CD4-positive, alpha-beta T cell treated with Interleukin-6 at 100 ng/mL for 8 hours (primary cell): ENCODE results near the gene SHMT1.
A peak's percentile ranks its signal among the peaks of the same experiment; 100 is the strongest.
"Not testable (repeated sequence)": the region's sequence is repeated elsewhere in the genome, so short reads cannot be mapped to it uniquely, and the experiment has no call there.

Source experiments
- DNase-seq: peaks from one replicate; pipeline ENCODE4 v3.0.0-alpha.2; 2020; ENCODE audit warnings: mixed read lengths, low spot score

Gene SHMT1

DNA sequence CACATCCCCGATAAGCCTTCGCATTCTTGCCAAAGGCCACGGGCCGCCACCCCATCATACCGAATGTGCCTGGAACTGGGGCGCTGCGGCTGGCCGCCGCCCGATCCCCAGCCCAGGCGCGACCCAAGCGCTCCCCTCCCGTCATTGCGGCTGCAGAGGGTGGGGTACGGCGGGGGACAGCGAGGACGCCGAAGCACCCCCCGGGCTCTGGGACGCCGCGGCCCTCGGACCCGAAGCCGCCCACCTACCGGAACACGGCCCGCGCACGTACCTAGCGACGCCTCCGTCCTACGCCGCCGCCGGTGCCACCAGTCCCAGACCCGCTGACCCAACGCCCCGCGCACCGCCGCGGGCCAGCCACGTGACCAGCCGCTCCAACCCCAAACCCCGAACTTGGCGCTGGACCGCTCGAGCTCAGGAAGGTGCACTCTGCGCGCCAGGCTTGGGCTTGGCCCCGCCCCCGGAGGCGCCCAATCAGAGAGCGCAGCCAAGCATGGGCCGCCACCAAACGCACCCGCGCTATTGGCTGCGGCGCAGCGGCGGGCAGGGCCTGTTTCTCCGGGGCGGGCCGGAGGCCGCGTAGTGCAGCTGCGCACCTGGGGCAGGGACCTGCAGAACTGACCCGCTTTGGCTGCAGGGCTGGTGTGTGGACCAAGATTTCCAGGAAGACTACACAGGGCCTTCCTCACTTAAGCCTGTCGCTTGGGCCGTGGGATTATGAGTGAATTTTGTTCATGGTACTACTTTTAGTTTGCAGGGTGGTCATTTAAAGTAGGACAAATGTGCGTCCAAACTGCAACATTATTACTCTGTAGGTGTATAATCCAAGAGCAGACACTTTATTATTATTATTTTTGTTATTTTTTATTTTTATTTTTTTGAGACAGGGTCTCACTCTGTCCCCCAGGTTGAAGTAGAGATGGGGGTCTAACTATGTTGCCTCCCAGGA, at the start of gene SHMT1:
TSS of gene SHMT1 (minus strand) at position 450 of the 949 bp plus-strand sequence. CDS start 7,569 bp downstream, outside the sequence.
- peak; percentile 89 for DNase-seq

- not testable (repeated sequence) for DNase-seq
These were observed 48.7 kb upstream of the SHMT1 start for GRCh38 chr17:18412001-18412538.

- DNase-seq = not testable (repeated sequence)
These were observed 48.1 kb upstream of the SHMT1 start for GRCh38 chr17:18411377-18411864.

DNA sequence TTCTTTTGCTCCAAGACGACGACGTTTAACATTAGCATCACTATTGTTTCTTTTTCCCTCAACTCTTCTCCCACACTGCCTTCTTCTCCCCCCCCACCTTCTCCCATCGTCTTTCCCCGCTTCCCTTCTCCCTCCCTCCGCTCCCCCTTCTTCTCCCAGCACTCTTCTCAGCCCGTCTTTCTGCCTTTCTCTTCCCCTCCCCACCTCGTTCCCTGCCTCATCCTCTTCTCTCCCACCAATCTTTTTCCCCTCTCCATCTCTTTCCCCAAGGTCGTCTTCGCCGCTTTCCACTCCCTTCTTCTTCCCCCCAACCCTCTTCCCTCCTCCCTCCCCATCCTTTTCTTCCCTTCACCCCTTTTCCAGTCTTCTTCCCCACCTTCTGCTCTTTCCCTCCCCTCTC, 47.4 kb upstream of the SHMT1 start:
- DNase-seq = not testable (repeated sequence)

- DNase-seq = not testable (repeated sequence)
These were observed 46.0 kb upstream of the SHMT1 start for GRCh38 chr17:18409321-18409720.

DNA sequence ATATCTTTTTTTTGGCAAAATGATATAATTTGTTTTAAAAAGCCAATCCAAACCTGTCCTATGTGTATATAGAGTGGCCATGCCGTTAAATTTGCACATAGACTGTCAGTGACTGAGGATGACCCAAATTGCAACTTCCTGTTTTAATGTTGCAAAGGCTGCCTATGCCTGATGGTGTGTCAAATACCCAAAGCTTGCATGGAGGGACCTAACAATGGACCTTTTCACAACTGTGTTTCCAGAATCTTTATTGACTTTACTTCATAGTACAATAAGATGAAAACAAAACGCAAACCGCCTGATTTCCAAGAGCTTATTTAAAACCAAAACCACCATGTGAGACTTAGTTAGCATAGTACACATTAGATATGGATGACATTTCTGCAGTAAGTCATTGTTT, 45.6 kb upstream of the SHMT1 start:
- peak; percentile 2 for DNase-seq

DNA sequence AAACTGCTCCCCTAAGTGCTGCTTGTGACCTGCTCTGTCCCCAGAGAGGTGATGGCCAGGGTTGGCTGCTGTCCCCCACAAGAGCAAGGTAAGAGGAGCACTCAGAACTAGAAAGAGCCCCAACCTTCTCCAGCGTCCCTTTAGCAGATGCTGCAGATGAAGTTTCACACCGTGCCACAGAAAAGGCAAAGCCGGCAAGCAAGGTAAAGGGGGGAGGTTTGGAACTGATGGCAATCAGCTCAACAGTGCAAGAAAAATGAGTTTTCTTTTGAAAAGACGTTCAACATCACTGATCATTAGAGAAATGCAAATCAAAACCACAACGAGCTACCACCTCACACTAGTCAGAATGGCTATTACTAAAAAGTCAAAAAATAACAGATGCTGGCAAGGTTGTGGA, 40.3 kb upstream of the SHMT1 start:
- not testable (repeated sequence) for DNase-seq

GRCh38 chr17:18403166-18403565, 39.8 kb upstream of the SHMT1 start:
- not testable (repeated sequence) for DNase-seq

DNA sequence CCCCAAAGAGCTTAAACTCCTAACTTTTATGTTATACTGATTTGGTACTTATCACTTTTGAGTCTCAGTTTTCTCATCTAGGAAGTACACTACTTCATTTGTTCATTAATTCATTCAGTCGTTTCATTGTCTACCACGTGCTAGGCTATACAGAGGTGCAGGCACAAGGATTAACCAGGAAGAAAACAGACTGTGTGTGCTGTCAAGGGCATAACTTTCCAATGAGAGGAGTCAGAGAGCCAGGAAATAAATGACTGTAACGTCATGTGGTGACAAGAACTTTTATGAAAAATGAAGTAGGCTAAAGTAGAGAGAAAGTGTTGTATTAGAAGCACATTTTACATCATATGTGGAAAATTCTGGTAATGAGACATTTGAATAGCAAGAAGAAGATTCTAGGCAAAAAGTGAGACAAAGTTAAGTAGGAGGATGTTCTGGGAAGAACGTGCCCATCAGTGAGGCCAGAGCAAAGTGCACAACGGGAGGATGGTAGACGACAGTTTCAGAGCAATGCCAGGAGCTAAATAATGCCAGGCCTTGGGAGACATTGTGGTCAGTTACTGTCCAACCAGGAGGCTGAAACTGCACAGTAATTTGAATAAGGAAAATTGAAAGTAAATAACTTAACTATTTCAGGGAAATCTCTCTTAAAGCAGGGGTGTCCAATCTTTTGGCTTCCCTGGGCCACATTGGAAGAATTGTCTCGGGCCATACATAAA, 38.7 kb upstream of the SHMT1 start:
- not testable (repeated sequence) for DNase-seq

- not testable (repeated sequence) for DNase-seq
These were observed 25.4 kb upstream of the SHMT1 start for GRCh38 chr17:18388728-18389127.

- not testable (repeated sequence) for DNase-seq
These were observed 24.9 kb upstream of the SHMT1 start for GRCh38 chr17:18388266-18388665.

DNA sequence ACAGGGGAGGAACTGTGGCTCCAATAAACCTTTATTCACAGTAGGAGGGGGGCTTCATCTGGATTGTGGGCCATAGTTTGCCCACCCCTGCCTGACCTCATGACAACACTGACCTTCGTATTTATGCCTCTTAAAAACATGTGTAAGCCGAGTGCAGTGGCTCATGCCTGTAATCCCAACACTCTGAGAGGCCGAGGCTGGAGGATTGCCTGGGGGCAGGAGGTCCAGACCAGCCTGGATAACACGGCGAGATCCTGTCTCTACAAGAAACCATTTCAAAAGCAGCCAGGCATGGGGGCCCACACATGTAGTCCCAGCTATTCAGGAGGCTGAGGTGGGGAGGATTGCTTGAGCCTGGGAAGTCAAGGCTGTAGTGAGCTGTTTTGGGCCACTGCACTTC, 24.2 kb upstream of the SHMT1 start:
- DNase-seq = not testable (repeated sequence)

DNA sequence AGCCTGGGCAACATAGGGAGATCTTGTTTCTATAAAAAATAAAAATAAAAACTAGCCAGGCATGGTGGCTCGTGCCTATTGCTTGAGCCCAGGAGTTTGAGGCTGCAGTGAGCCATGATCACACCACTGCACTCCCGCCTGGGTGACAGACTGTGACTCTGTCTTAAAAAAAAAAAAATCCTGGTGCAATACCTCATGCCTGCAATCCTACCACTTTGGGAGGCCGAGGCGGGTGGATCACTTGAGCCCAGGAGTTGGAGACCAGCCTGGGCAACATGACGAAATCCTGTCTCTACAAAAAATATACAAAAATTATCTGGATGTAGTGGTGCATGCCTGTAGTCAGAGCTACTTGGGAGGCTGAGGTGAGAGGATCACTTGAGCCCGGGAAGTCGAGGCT, 20.9 kb upstream of the SHMT1 start:
- DNase-seq = not testable (repeated sequence)

- DNase-seq = not testable (repeated sequence)
These were observed 19.7 kb upstream of the SHMT1 start for GRCh38 chr17:18383079-18383481.

DNA sequence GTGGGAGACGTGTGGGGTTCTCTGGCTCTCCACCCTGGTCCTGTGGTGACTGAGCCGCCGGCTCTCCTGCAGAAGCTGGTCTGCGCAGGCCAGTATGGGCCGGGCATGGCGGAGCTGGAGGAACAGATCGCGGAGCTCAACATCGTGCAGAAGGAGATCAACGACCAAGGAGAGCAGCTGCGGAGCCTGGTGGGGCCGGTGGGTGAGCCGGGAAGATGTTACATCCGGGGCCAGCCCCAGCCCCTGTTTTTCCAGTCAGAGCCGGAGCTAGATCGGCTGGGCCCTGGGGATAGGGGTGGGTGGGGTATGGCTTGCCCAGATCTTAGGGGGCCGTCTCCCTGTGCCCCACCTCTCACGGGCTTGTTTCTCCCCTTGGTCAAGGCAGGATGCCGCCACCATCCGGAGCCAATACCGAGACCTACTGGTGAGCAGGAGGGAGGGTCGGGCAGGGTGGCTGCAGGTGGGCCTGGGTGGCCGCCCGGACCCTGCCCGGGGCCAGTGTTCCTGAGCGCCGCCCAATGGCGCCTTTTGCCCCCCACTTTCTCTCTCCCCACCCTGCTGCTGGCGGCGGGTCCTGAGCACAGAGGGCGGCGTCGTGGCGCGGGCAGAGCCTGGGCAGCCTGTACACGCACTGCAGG, 19.2 kb upstream of the SHMT1 start:
- no peak for DNase-seq

DNA sequence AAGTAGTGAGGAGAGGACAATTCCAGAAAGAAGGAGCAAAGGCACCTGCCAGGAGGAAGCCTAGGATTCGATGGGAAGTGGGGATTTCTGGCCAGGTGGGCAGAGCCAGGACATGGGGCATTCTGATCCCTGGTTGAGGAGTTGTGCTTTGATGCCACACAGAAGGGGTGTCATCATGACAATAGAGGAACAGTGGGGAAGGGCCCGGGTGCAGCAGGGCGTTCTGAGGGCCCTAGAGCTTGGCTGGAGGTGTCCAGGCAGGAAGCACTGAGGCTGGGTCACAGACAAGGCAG, 18.5 kb upstream of the SHMT1 start:
- DNase-seq = no peak

DNA sequence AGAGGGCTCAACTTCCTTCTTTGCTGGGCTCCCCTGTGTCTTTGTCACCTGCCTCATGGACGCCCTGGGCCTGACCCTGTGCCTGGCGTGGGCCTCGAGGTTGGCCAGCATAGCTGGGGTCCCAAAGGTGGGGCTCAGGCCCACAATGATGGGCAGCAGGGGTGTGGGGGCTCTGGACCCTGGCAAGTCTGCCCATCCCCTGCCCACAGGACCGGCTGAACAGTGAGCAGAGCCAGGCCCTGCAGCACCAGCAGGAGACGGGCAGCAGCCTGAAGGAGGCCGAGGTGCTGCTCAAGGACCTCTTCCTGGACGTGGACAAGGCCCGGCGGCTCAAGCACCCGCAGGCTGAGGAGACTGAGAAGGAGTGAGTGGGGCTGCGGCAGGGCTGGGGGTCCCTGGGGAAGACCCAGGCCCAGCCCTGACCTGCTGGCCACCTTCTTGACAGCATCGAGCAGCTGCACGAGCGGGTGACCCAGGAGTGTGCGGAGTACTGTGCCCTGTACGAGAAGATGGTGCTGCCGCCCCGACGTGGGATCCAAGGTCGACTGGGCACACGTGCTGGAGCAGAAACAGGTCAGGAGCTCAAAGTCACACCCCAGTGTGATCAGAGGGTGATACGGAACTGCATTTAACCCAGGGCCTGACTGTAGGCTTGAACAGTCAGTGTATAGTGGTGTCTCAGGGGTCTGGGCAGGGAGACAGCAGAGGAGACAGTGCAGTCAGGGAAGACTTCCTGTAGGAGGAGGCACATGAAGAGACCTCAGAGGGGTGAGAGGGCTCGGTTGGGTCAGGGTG, 18.0 kb upstream of the SHMT1 start:
- DNase-seq = no peak

- no peak for DNase-seq
These were observed 17.3 kb upstream of the SHMT1 start for GRCh38 chr17:18380471-18381157.

- DNase-seq = no peak
These were observed 16.1 kb upstream of the SHMT1 start for GRCh38 chr17:18379246-18380146.

GRCh38 chr17:18378614-18379013, 15.3 kb upstream of the SHMT1 start:
- DNase-seq = not testable (repeated sequence)
